NCI-H2081 treated with DMSO at 0.1 percent for 48 hours (cell line): Measurements from ENCODE around the gene DOCK2.

ENCODE experiments used
- DNase-seq: peaks from one replicate; lab custom pipeline; 2025; lab: John Stamatoyannopoulos, UW

Gene DOCK2

GRCh38 chr5:169694091-169694625, 57.1 kb downstream of the DOCK2 start:
- no peak for DNase-seq

DNA sequence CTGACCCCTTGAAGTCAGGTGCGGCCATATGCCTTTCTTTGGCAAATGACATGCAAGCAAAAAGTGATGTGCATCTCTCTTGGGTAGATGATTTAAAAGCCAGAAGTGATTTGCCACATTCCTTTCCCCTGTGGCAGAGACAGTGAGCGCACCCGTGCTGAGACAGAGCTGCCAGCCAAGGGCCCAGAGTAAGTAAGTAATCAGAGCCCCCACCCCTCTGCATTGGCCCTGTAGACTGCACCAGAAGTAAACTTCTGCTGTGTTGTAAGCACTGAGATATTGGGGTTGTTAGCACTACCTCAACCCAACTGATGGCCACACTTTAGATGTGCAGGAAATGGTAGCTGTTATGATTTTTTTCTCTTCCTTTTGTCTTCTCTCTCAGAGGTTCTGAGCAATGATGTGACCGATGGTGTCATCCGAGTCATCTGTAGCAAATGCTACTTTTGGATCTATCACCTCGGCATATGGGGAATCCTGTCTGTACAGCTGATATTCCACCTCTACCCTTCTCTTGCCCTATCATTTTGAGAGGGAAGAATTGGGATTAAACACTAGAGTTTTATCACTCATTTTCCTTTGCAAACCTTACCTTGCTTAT, 58.0 kb downstream of the DOCK2 start:
- DNase-seq, result no peak

DNA sequence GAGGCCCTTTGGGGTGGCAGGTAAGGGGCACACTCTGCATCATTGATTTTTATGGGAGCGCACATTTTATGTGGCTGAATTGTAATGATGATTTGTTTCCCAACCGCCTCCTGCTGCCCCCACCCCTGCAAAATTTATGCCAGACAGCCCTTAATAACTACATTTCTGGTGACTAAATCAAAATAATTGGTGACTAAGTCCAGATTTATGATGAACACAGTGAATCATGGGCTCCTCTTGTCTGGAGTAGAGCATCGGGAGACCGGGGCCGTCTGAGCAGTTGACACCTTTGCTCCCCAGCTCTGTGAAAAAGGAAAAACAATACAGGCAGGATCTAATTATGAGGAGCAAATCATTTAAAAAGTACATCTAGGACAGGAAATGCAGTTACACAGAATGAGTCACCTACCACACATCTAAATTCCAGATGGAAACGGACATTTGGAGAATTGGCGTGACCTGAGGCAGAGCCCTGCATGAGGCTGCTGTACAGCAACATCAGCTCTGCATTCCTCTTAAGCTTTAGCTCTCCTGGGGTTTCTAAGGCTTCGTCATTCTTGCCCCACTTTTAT, 58.9 kb downstream of the DOCK2 start:
- DNase-seq, result no peak

GRCh38 chr5:169696621-169697510, 59.8 kb downstream of the DOCK2 start:
- no peak for DNase-seq

DNA sequence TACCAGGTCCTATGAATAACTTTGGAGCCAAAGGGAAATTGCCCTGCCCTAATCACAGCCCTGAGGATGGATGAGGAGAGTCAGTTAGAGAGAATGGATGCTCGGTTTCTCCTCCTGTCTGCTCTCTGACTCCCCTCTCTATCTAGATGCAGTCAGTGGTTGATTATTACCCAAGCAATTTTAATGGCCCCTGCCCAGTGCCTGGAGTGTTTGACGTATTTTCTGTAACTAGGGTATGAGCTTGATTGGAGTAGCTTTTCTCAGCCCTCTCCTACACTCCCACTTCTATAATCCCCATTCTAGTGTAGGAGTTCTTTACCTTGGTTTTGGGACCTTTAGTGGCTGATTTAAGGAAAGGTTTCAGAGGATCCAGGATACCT, 60.4 kb downstream of the DOCK2 start:
- DNase-seq, result no peak

- no peak for DNase-seq
Measured at GRCh38 chr5:169697976-169698375, 60.9 kb downstream of the DOCK2 start.

DNA sequence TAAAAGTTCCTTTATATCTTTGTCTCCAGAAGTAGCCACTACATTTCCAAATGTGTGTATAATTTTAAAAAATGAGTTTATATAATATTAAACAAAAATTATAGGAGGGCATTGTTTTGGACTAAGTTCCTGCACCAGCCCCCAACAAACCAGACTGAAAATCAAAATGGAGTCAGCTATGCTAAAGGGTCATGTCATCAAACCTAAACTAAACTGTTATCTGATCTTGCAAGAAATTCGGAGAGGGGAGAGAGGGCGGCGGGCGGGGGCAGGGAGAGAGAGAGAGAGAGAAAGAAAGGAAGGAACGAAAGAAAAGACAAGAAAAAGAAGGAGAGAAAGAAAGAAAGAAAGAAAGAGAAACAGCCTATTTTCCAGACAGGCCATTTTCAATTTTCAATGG, 63.5 kb downstream of the DOCK2 start:
- no peak for DNase-seq

DNA sequence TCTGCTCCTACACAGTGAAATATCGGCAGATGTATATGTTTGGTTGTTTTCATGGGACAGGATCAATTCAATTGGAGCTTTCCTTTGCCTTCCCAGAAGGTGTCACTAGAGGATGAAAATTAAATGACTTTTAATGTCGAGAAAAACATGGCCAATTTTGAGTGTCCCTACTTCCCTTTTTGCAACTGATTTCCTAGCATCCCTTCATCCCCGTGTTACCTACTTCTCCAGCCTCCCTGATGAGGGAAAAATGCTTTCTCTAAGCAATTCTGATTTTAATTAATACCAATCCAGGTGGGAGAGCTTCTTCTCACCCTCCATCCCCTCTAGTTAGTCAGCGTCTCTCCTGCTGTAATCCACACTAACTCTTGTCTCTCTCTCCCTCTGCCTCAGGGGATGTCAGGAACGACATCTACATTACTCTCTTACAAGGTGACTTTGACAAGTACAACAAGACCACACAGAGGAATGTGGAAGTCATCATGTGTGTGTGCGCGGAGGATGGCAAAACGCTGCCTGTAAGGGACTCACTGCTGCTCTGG, 64.9 kb downstream of the DOCK2 start:
- no peak for DNase-seq

- no peak for DNase-seq
Measured at GRCh38 chr5:169702693-169703481, 65.8 kb downstream of the DOCK2 start.

DNA sequence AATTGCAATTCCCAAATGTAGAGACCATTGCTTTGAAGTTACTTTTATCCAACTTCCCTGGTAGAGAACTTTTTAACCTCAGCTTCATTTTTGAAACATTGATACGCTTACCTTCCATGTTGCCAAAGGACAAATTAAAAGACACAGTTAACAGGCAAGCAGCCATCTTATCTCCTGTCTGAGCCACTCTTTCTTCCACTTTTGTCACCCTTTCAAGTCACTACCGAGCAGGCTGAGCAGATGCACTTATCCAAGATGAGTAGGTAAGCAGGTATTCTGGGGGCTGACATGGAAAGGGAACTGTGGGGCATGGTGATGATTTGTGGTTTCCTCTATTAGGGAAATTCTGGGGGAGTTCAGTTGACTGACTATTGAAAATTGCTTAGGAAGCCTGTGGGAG, 66.7 kb downstream of the DOCK2 start:
- DNase-seq, result no peak

DNA sequence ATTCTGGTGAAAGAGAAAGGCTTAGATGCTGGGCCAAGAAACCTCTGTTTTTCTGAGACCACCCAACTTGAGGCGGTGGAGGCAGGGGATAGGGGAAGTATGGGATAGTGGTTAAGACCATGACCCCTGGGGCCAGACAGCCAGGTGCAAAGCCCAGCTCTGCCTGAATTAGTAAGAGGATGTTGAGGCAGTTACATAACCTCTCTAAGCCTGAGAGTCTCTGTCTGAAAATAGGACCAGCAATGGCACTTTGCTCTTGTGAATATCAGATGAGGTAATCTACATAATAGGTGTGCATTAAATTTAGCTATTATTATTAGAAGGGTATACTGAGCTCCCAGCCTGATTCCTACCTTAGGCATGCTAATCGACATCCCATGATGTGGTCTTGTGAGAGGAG, 68.2 kb downstream of the DOCK2 start:
- DNase-seq, result no peak

- no peak for DNase-seq
Measured at GRCh38 chr5:169706071-169706470, 69.0 kb downstream of the DOCK2 start.

DNA sequence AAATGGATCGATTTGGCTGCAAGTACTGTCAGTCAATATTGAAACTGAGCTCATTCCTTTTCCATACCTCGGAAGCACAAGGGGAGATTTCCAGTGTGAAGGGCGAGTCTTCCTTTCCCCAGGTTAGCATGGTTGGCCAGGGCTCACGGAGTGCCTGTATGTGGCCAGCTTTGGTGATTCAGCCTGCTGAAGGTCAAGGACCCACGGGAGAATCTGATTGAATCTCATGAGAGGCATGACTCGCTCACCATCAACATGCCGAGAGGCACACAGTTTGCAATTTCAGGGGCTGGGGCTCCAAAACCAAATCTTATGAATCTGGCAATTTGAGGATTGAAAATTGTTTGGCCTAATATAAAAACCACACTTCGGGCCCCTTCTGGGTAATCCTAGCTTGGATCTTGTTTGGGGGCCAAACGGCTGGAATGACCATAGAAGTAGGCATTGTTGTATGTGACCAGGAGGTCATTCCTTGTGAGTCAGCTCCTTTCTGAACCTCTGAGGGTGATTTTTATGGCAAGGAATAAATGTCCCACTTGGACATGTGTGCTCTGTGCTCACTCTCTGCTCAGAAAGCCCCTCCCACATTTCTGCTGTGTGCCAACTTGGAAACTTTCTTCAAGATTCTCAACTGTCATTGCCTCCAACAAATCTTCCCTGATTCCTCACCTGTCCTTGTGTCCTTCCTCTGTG, 69.8 kb downstream of the DOCK2 start:
- no peak for DNase-seq

GRCh38 chr5:169707686-169708085, 70.6 kb downstream of the DOCK2 start:
- DNase-seq, result no peak

DNA sequence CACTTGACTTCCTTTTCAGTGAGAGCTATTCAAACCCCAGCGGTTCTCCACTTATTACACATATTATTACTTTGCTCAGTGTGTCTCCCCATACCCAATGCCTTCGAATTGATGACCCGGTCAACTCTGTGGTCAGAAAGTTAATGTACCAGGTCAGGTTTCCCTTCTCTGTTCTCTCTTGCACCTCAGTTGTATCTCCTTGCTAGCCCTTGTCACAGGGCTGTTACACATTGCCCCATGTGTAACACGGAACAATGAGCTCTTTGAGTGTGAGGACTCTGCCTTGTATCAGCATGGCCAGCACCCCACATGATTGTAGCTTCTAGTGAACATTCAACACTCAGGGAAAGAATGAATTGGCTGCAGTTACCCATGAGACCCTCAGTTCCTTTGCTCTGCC, 73.6 kb downstream of the DOCK2 start:
- no peak for DNase-seq

DNA sequence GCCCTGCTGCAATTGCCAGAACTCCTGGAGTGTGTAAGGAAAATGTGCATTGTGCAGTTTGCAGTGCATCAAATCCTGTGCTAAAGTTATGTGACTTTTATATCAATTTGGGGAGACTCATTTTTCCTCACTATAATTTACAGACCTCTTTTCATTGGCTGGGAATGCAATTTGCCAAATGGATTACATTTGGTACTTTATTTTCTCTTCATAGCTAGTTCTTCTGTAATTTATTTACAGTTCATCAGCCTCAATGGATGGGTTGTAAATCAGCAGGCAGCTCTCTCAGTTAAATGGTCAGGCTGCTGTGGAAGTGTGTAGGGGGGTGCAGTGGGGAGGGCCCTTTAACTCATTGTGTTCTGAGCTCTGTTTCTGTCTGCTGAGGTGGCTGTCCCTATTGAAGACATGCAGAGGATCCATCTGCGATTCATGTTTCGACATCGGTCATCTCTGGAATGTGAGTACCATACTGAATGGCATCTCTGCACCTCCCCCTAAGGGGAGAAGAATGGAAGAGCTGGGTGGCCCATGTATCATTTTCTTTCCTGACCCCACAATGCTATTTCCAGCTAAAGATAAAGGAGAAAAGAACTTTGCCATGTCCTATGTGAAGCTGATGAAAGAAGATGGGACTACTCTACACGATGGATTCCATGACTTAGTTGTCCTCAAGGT, 74.6 kb downstream of the DOCK2 start:
- no peak for DNase-seq

GRCh38 chr5:169712428-169712827, 75.4 kb downstream of the DOCK2 start:
- no peak for DNase-seq

DNA sequence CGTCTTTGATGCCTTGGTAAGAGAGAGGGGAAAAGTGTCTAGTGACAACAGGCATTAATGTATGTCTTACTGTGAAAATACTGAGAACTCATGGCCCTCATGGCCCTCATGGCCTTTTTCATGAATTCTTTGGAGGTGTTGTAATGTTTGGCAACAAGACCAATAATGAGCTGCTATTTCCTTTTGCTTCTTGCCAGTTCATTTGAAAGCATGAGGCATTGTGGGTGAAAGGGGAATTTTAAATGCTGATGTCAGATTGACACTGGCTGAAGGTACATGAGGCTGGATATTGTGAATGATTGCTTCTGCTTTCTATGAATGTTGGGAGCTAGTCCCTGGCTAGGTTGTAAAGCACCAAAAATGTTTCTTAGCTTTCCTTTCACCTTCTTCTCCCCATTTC, 79.2 kb downstream of the DOCK2 start:
- DNase-seq, result no peak

DNA sequence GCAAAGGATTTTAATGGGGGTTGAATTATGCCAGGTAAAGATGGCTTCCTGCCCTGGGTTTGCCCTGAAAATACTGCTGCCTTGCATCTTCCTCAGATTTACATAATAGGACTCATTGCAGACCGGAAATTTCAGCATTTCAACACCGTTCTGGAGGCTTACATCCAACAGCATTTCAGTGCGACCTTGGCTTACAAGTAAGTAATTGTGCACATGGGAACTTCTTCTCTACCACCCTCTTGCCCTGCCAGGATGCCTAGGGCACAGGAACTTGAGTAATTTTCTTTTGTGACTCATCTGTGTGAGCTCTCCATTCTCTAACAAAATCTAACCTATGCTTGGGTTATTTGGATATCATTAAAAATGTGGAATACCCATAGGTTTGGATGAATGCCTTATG, 80.2 kb downstream of the DOCK2 start:
- no peak for DNase-seq

DNA sequence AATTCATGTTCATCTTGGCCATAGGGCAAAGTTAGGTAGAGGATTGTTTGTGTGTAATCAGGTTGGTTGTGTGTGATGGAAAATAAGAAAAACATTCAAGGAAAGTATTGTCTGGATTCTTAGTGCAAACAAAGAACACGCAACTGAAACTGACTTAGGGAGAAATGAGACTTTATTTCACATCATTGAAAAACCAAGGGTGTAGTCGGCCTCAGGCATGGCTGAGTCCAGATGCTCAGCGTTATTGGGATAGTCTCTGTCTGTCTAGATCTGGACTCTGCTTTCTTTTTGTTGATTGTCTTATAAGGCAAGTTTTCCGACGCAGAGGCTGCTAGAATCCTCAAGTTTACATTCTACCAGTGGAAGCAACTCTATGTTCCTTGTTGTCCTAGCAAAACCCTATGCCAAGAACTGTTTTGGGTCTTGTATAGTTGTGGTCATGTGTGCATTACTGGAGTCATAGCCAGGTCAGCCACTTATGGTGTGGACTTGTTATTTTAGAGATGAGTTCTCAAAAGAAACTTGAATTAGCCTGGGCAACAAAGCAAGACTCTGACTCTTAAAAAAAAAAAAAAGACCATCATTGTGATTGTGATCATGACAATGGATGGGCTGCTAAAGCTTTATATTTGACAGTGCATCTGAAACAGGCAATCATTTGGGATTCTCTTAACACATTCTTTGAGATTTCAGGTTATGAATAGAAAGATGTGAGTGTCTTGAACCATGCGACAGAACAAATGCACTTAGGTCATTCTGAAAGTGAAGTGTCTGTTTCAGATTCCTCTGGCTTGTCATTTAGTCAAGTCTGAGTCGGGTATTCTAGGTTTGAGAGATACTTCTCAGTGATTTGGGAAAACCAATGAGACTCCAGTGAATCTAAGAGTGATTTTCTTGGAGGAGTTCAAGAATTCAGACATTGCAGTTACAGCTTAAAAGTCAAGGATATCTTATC, 82.6 kb downstream of the DOCK2 start:
- no peak for DNase-seq
